ENCODE data around the gene ACAA1. TPM values are rescaled to one million over a fixed set of nuclear protein-coding genes. Genes with fewer than 3 reads are reported as not detected.
A peak's percentile ranks its signal among the peaks of the same experiment; 100 is the strongest.

ACAA1 gene
- total and polyA plus RNA-seq, 2 donors (not counting 1 experiment from before 2014, with no cell fraction given): 98.4 to 143 TPM

DNA sequence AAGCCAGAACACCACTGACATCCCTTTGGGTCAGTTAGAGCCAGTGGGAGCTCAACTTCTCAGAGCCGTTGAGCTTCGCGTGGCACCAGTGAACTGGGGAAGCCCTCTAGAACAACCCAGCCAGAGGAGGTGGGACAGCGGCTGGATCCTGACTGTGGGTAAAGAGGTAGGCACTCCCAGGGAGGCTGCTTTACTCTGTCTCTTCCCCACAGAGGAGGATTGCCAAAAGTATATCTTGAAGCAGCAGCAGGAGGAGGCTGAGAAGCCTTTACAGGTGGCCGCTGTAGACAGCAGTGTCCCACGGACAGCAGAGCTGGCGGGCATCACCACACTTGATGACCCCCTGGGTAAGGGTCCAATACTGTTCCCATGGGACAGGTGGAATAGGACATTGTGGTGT, 2.7 kb upstream of the ACAA1 start:
- TF ChIP-seq, protein P1, sequence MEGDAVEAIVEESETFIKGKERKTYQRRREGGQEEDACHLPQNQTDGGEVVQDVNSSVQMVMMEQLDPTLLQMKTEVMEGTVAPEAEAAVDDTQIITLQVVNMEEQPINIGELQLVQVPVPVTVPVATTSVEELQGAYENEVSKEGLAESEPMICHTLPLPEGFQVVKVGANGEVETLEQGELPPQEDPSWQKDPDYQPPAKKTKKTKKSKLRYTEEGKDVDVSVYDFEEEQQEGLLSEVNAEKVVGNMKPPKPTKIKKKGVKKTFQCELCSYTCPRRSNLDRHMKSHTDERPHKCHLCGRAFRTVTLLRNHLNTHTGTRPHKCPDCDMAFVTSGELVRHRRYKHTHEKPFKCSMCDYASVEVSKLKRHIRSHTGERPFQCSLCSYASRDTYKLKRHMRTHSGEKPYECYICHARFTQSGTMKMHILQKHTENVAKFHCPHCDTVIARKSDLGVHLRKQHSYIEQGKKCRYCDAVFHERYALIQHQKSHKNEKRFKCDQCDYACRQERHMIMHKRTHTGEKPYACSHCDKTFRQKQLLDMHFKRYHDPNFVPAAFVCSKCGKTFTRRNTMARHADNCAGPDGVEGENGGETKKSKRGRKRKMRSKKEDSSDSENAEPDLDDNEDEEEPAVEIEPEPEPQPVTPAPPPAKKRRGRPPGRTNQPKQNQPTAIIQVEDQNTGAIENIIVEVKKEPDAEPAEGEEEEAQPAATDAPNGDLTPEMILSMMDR (IDR thresholded peaks at IDR 0.05): no peak
- TF ChIP-seq EZH2 (IDR thresholded peaks at IDR 0.05; ENCODE audit: borderline replicate concordance, insufficient read depth, low read depth, low read length, poor library complexity, severe bottlenecking): no peak
- Histone ChIP-seq H3K4me2 (replicated peaks; ENCODE audit: low read depth, low read length, poor library complexity, severe bottlenecking) (peak overlapping the region; percentile 88), H3K9me3 (ENCODE audit: control extremely low read depth in 1 of 3, control insufficient read depth in 2 of 3, insufficient read depth in 1 of 3, low read length in 2 of 3) (no peaks in the 10 kb centered on the region), H3K79me2 (ENCODE audit: control insufficient read depth, insufficient read depth, low read length) (peaks cover 45% of the 10 kb centered on the region), H2AFZ (ENCODE audit: insufficient read depth, low read depth, low read length, poor library complexity, severe bottlenecking) (peak overlapping the region; percentile 99), H4K20me1 (ENCODE audit: control insufficient read depth, insufficient read depth, low read length, poor library complexity, severe bottlenecking) (peaks cover 5% of the 10 kb centered on the region), H3K4me3 (ENCODE audit: control extremely low read depth in 1 of 5, extremely low read depth in 1 of 5, insufficient read depth in 1 of 5, low read depth in 2 of 5, low read length in 4 of 5) (peak overlapping the region; percentile 84 to 98 (median 92)), H3K36me3 (replicated peaks in 1 of 2; ENCODE audit: control extremely low read depth in 1 of 2, control insufficient read depth in 1 of 2, extremely low read depth in 1 of 2, insufficient read depth in 2 of 2, low read length in 1 of 2) (peaks cover 4 to 19% of the 10 kb centered on the region in 2 experiments), H3K27me3 (replicated peaks in 1 of 4; ENCODE audit: control extremely low read depth in 1 of 4, control insufficient read depth in 3 of 4, insufficient read depth in 4 of 4, low read length in 3 of 4) (no peaks in the 10 kb centered on the region), H3K9ac (ENCODE audit: low read length) (peak overlapping the region; percentile 95), H3K27ac (ENCODE audit: low read length in 2 of 2) (peak overlapping the region; percentile 3 to 87), H3K4me1 (ENCODE audit: control insufficient read depth in 2 of 2, insufficient read depth in 2 of 2, low read length in 2 of 2) (peaks cover 39 to 52% of the 10 kb centered on the region in 2 donors)
- Mint-ChIP-seq H3K27ac (peak overlapping the region; percentile 94), H3K4me1 (peaks cover 64% of the 10 kb centered on the region), H3K9me3 (ENCODE audit: insufficient read depth) (no peaks in the 10 kb centered on the region), H3K4me3 (peak overlapping the region; percentile 92), H3K27me3 (no peaks in the 10 kb centered on the region)
- WGBS (ENCODE audit: insufficient coverage): 84% methylated on average over 7 of the region's 7 CpGs
- DNase-seq (no peak), ATAC-seq (ENCODE audit: low read depth) (no peak)
- CTCF ChIA-PET: interaction anchor here (1.0 to 4.9 kb wide), 2 partner anchors 25 to 381 kb away, joined by 3 to 41 read pairs; partner anchors contain the start of gene OXSR1
- intact Hi-C loops (cut with micrococcal nuclease): loop anchor here (2.0 to 10.0 kb wide), 5 partner anchors 13 to 1268 kb away; partner anchors contain the start of genes GORASP1, RPSA, SLC25A38 and TTC21A
- POLR2A ChIA-PET: interaction anchor here (0.8 to 4.1 kb wide), 2 partner anchors 9 to 25 kb away, joined by 3 to 75 read pairs; partner anchors contain the start of gene OXSR1

DNA sequence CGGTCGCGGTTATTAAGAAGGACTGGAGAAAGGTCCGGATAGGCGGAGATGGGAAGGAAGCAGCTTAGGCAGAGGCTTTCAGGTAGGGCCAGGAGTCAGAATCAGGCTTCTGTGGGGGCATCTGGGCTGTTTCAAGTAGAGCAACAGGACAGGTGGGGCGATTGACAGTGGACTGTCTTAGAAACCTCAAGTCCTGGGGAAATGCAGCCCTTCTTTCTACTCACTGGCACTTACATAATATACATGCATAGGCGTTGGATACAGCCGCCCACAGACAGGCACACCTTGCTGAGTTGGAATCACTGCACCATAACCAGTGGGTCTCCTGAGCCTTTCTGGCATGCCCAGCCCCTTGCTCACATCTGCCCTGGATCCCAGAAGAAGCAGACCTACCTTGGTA, 2.3 kb upstream of the ACAA1 start:
- Mint-ChIP-seq H3K9me3 (ENCODE audit: insufficient read depth) (no peaks in the 10 kb centered on the region), H3K27ac (peak overlapping the region; percentile 94), H3K4me3 (peak overlapping the region; percentile 92), H3K27me3 (no peaks in the 10 kb centered on the region), H3K4me1 (peaks cover 67% of the 10 kb centered on the region)
- DNase-seq (no peak), ATAC-seq (ENCODE audit: low read depth) (no peak)
- no peak for TF ChIP-seq EZH2 (IDR thresholded peaks at IDR 0.05; ENCODE audit: borderline replicate concordance, insufficient read depth, low read depth, low read length, poor library complexity, severe bottlenecking)
- TF ChIP-seq, protein P1 (IDR thresholded peaks at IDR 0.05): no peak
- H3K9me3 ChIP-seq (ENCODE audit: control extremely low read depth in 1 of 3, control insufficient read depth in 2 of 3, insufficient read depth in 1 of 3, low read length in 2 of 3): no peaks in the 10 kb centered on the region
- peak overlapping the region; percentile 88 for H3K4me2 ChIP-seq (replicated peaks; ENCODE audit: low read depth, low read length, poor library complexity, severe bottlenecking)
- H3K36me3 ChIP-seq (replicated peaks in 1 of 2; ENCODE audit: control extremely low read depth in 1 of 2, control insufficient read depth in 1 of 2, extremely low read depth in 1 of 2, insufficient read depth in 2 of 2, low read length in 1 of 2): peaks cover 4 to 23% of the 10 kb centered on the region in 2 experiments
- H3K27me3 ChIP-seq (replicated peaks in 1 of 4; ENCODE audit: control extremely low read depth in 1 of 4, control insufficient read depth in 3 of 4, insufficient read depth in 4 of 4, low read length in 3 of 4): no peaks in the 10 kb centered on the region
- peaks cover 39 to 52% of the 10 kb centered on the region in 2 donors for H3K4me1 ChIP-seq (ENCODE audit: control insufficient read depth in 2 of 2, insufficient read depth in 2 of 2, low read length in 2 of 2)
- WGBS (ENCODE audit: insufficient coverage): 3% methylated on average over 7 of the region's 8 CpGs
- H3K27ac ChIP-seq (ENCODE audit: low read length in 2 of 2): peak overlapping the region; percentile 3 to 87
- peak overlapping the region; percentile 84 to 98 (median 92) for H3K4me3 ChIP-seq (ENCODE audit: control extremely low read depth in 1 of 5, extremely low read depth in 1 of 5, insufficient read depth in 1 of 5, low read depth in 2 of 5, low read length in 4 of 5)
- CTCF ChIA-PET: interaction anchor here (4.9 kb wide), 1 partner anchor 25 kb away, joined by 41 read pairs; the partner anchor contains the start of gene OXSR1
- H3K9ac ChIP-seq (ENCODE audit: low read length): peak overlapping the region; percentile 95
- H4K20me1 ChIP-seq (ENCODE audit: control insufficient read depth, insufficient read depth, low read length, poor library complexity, severe bottlenecking): peaks cover 6% of the 10 kb centered on the region
- intact Hi-C loops (cut with micrococcal nuclease): loop anchor here (2.0 to 10.0 kb wide), 5 partner anchors 14 to 1268 kb away; partner anchors contain the start of genes GORASP1, RPSA, SLC25A38 and TTC21A
- peaks cover 48% of the 10 kb centered on the region for H3K79me2 ChIP-seq (ENCODE audit: control insufficient read depth, insufficient read depth, low read length)
- POLR2A ChIA-PET: interaction anchor here (0.8 to 4.1 kb wide), 2 partner anchors 9 to 26 kb away, joined by 3 to 75 read pairs; partner anchors contain the start of gene OXSR1
- peak overlapping the region; percentile 99 for H2AFZ ChIP-seq (ENCODE audit: insufficient read depth, low read depth, low read length, poor library complexity, severe bottlenecking)

All from B cell (primary cell).